ENCODE data around the gene MCRS1. TPM values are rescaled to one million over a fixed set of nuclear protein-coding genes. Genes with fewer than 3 reads are reported as not detected.
"Not testable (repeated sequence)": the region's sequence is repeated elsewhere in the genome, so short reads cannot be mapped to it uniquely, and the experiment has no call there.

Gene MCRS1
- total RNA-seq, 2 experiments from 2014 or later, result 48.2 to 58.2 TPM

- H3K36me3 Mint-ChIP-seq (ENCODE audit: low read depth), result no peaks in the 10 kb centered on the region
- H3K9me3 Mint-ChIP-seq (ENCODE audit: low read depth), result no peaks in the 10 kb centered on the region
- no peak within 1 kb of the TSS for H3K27ac Mint-ChIP-seq
- ChIA-PET POLR2A (interaction anchor here (0.6 kb wide), 2 partner anchors 10 to 87 kb away, joined by 3 read pairs; no protein-coding TSS in a partner anchor), CTCF (interaction anchor here (0.7 to 1.4 kb wide), 5 partner anchors 12 to 191 kb away, joined by 3 to 4 read pairs (median 3); no protein-coding TSS in a partner anchor)
- ATAC-seq (peak; percentile 82), DNase-seq (peak; percentile 90)
- H3K4me1 Mint-ChIP-seq, result peaks cover 4% of the 10 kb centered on the region
- intact Hi-C loops (cut with DNase I, micrococcal nuclease), result loop anchor here in 1 of 2 experiments (1.0 kb wide), 1 partner anchor 85 kb away; the partner anchor contains the start of gene PRPF40B
- H3K4me3 Mint-ChIP-seq, result peak within 1 kb of the TSS; percentile 55
- H3K27me3 Mint-ChIP-seq, result peaks cover 17% of the 10 kb centered on the region
Measured at GRCh38 chr12:49538510-49539403, 29.2 kb downstream of the MCRS1 start, which contains the start of gene KCNH3. TSS of gene KCNH3 (plus strand) at chr12:49539030. CDS start at chr12:49539417, 387 bp downstream.

- Mint-ChIP-seq H3K9me3 (ENCODE audit: low read depth) (no peaks in the 10 kb centered on the region), H3K4me1 (peaks cover 4% of the 10 kb centered on the region), H3K27me3 (peaks cover 17% of the 10 kb centered on the region), H3K36me3 (ENCODE audit: low read depth) (no peaks in the 10 kb centered on the region), H3K27ac (no peak overlapping the region), H3K4me3 (peak overlapping the region; percentile 55)
- intact Hi-C loops (cut with DNase I, micrococcal nuclease), result loop anchor here in 1 of 2 experiments (1.0 kb wide), 1 partner anchor 85 kb away; the partner anchor contains the start of gene PRPF40B
- ChIA-PET CTCF (interaction anchor here (0.9 to 1.4 kb wide), 6 partner anchors 13 to 190 kb away, joined by 3 to 4 read pairs (median 3); no protein-coding TSS in a partner anchor), POLR2A (interaction anchor here (0.6 kb wide), 2 partner anchors 9 to 86 kb away, joined by 3 read pairs; no protein-coding TSS in a partner anchor)
- ATAC-seq (peak; percentile 24), DNase-seq (peak; percentile 55)
Measured at GRCh38 chr12:49537752-49538509, 30.0 kb downstream of the MCRS1 start.

GRCh38 chr12:49537231-49537751 lies 30.7 kb downstream of the MCRS1 start:
- intact Hi-C loops (cut with DNase I, micrococcal nuclease), result no loop called here
- H3K36me3 Mint-ChIP-seq (ENCODE audit: low read depth), result no peaks in the 10 kb centered on the region
- POLR2A ChIA-PET, result no interaction called here
- H3K4me1 Mint-ChIP-seq, result peaks cover 4% of the 10 kb centered on the region
- ATAC-seq (no peak), DNase-seq (no peak)
- H3K9me3 Mint-ChIP-seq (ENCODE audit: low read depth), result no peaks in the 10 kb centered on the region
- H3K4me3 Mint-ChIP-seq, result peak overlapping the region; percentile 55
- peaks cover 17% of the 10 kb centered on the region for H3K27me3 Mint-ChIP-seq
- H3K27ac Mint-ChIP-seq, result no peak overlapping the region
- CTCF ChIA-PET, result interaction anchor here (0.6 to 1.4 kb wide), 5 partner anchors 17 to 340 kb away, joined by 3 to 4 read pairs (median 4); no protein-coding TSS in a partner anchor

GRCh38 chr12:49536526-49537071 lies 31.3 kb downstream of the MCRS1 start:
- no peak for ATAC-seq
- H3K36me3 Mint-ChIP-seq (ENCODE audit: low read depth), result no peaks in the 10 kb centered on the region
- ChIA-PET CTCF (interaction anchor here (0.6 to 1.9 kb wide), 3 partner anchors 178 to 339 kb away, joined by 3 to 11 read pairs (median 4); no protein-coding TSS in a partner anchor), POLR2A (no interaction called here)
- intact Hi-C loops (cut with DNase I, micrococcal nuclease), result no loop called here
- no peak overlapping the region for H3K4me3 Mint-ChIP-seq
- no peak for DNase-seq
- no peak overlapping the region for H3K27ac Mint-ChIP-seq
- H3K27me3 Mint-ChIP-seq, result peaks cover 17% of the 10 kb centered on the region
- H3K9me3 Mint-ChIP-seq (ENCODE audit: low read depth), result no peaks in the 10 kb centered on the region
- peaks cover 4% of the 10 kb centered on the region for H3K4me1 Mint-ChIP-seq

GRCh38 chr12:49535921-49536525 lies 31.9 kb downstream of the MCRS1 start:
- peaks cover 17% of the 10 kb centered on the region for H3K27me3 Mint-ChIP-seq
- no peaks in the 10 kb centered on the region for H3K36me3 Mint-ChIP-seq (ENCODE audit: low read depth)
- CTCF ChIA-PET, result interaction anchor here (0.7 to 1.9 kb wide), 3 partner anchors 33 to 188 kb away, joined by 3 to 11 read pairs (median 4); no protein-coding TSS in a partner anchor
- no peak overlapping the region for H3K4me3 Mint-ChIP-seq
- H3K9me3 Mint-ChIP-seq (ENCODE audit: low read depth), result no peaks in the 10 kb centered on the region
- ATAC-seq (no peak), DNase-seq (no peak)
- H3K27ac Mint-ChIP-seq, result no peak overlapping the region
- POLR2A ChIA-PET, result no interaction called here
- intact Hi-C loops (cut with DNase I, micrococcal nuclease), result no loop called here
- peaks cover 4% of the 10 kb centered on the region for H3K4me1 Mint-ChIP-seq

- POLR2A ChIA-PET, result interaction anchor here (0.6 kb wide), 1 partner anchor 8 kb away, joined by 3 read pairs; no protein-coding TSS in a partner anchor
Measured at GRCh38 chr12:49534731-49535278, 33.1 kb downstream of the MCRS1 start.

GRCh38 chr12:49534122-49534521 lies 33.8 kb downstream of the MCRS1 start:
- intact Hi-C loops (cut with DNase I, micrococcal nuclease); H3K4me3 Mint-ChIP-seq; DNase-seq; H3K36me3 Mint-ChIP-seq (ENCODE audit: low read depth); H3K4me1 Mint-ChIP-seq; H3K9me3 Mint-ChIP-seq (ENCODE audit: low read depth); CTCF ChIA-PET; ATAC-seq; H3K27ac Mint-ChIP-seq: not testable (repeated sequence)
- POLR2A ChIA-PET, result interaction anchor here (0.6 kb wide), 1 partner anchor 224 kb away, joined by 4 read pairs; no protein-coding TSS in a partner anchor
- H3K27me3 Mint-ChIP-seq, result peaks cover 11% of the 10 kb centered on the region

More at GRCh38 chr12:49534731-49535278, 33.1 kb downstream of the MCRS1 start:
- Mint-ChIP-seq H3K27me3 (peaks cover 15% of the 10 kb centered on the region), H3K27ac (no peak overlapping the region), H3K9me3 (ENCODE audit: low read depth) (no peaks in the 10 kb centered on the region), H3K4me1 (peaks cover 4% of the 10 kb centered on the region), H3K36me3 (ENCODE audit: low read depth) (no peaks in the 10 kb centered on the region), H3K4me3 (no peak overlapping the region)
- intact Hi-C loops (cut with DNase I, micrococcal nuclease), result no loop called here
- no peak for ATAC-seq
- CTCF ChIA-PET, result interaction anchor here (0.5 to 1.9 kb wide), 4 partner anchors 174 to 221 kb away, joined by 3 to 11 read pairs (median 4); no protein-coding TSS in a partner anchor
- no peak for DNase-seq

GRCh38 chr12:49533331-49533730 lies 34.6 kb downstream of the MCRS1 start:
- no peak for ATAC-seq
- no peak overlapping the region for H3K27ac Mint-ChIP-seq
- intact Hi-C loops (cut with DNase I, micrococcal nuclease), result no loop called here
- no peak for DNase-seq
- no peak overlapping the region for H3K4me3 Mint-ChIP-seq
- peaks cover 11% of the 10 kb centered on the region for H3K27me3 Mint-ChIP-seq
- H3K9me3 Mint-ChIP-seq (ENCODE audit: low read depth), result no peaks in the 10 kb centered on the region
- CTCF ChIA-PET, result interaction anchor here (0.6 to 1.1 kb wide), 2 partner anchors 174 to 609 kb away, joined by 3 to 5 read pairs; no protein-coding TSS in a partner anchor
- no peaks in the 10 kb centered on the region for H3K4me1 Mint-ChIP-seq
- POLR2A ChIA-PET, result no interaction called here
- H3K36me3 Mint-ChIP-seq (ENCODE audit: low read depth), result no peaks in the 10 kb centered on the region

GRCh38 chr12:49531745-49532144 lies 36.2 kb downstream of the MCRS1 start:
- ChIA-PET POLR2A (no interaction called here), CTCF (no interaction called here)

GRCh38 chr12:49529414-49529813 lies 38.5 kb downstream of the MCRS1 start:
- POLR2A ChIA-PET, result no interaction called here
- DNase-seq (no peak), ATAC-seq (no peak)
- Mint-ChIP-seq H3K4me3 (no peak overlapping the region), H3K27me3 (no peaks in the 10 kb centered on the region), H3K9me3 (ENCODE audit: low read depth) (no peaks in the 10 kb centered on the region), H3K27ac (no peak overlapping the region), H3K4me1 (no peaks in the 10 kb centered on the region), H3K36me3 (ENCODE audit: low read depth) (peaks cover 2% of the 10 kb centered on the region)
- CTCF ChIA-PET, result interaction anchor here (0.8 to 1.2 kb wide), 2 partner anchors 16 to 182 kb away, joined by 3 to 5 read pairs; no protein-coding TSS in a partner anchor
- intact Hi-C loops (cut with DNase I, micrococcal nuclease), result no loop called here

More at GRCh38 chr12:49531745-49532144, 36.2 kb downstream of the MCRS1 start:
- peaks cover 3% of the 10 kb centered on the region for H3K27me3 Mint-ChIP-seq
- H3K4me3 Mint-ChIP-seq, result no peak overlapping the region
- intact Hi-C loops (cut with DNase I, micrococcal nuclease), result no loop called here
- no peaks in the 10 kb centered on the region for H3K4me1 Mint-ChIP-seq
- no peaks in the 10 kb centered on the region for H3K9me3 Mint-ChIP-seq (ENCODE audit: low read depth)
- ATAC-seq (no peak), DNase-seq (no peak)
- no peak overlapping the region for H3K27ac Mint-ChIP-seq
- H3K36me3 Mint-ChIP-seq (ENCODE audit: low read depth), result no peaks in the 10 kb centered on the region

Data from activated CD4-positive, alpha-beta T cell treated with anti-CD3 and anti-CD28 coated beads for 36 hours (primary cell).